GM18520 (cell line): ENCODE measurements around the gene GHRL.
"Not testable (repeated sequence)": the region's sequence is repeated elsewhere in the genome, so short reads cannot be mapped to it uniquely, and the experiment has no call there.

ENCODE experiments used
- ATAC-seq: cut with Tn5 transposase; IDR thresholded peaks from one replicate; pipeline ENCODE4 v1.9.1; 2021; ENCODE audit not compliant: unreplicated experiment

Gene GHRL

GRCh38 chr3:10278501-10278900 lies 14.2 kb downstream of the GHRL start:
- ATAC-seq: no peak

DNA sequence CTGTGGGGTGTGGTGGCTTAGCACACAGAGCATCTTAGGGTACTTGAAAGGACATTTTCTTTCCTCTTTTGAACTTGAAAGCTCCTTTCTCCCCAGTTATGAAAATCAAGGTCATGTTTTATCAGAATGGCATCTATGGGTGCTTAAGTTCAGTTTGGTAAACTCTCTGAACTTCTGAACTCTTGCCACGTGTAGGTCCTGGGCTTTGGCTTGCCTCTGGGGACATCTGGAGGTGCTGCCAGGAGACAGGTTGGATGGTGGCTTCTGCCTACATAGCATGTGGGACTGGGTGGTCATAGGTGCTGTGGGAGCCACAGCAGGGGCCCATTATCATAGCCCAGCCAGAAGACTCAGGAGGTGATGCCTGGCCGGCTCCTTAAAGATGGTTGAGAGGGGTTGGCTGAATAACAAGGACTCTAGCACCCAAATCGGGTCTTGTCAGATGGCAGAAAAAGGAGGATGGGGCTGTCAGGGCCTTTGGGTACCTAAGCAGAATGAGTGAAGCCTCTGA lies 15.6 kb downstream of the GHRL start:
- ATAC-seq: no peak

- no peak for ATAC-seq
Measured at GRCh38 chr3:10274601-10275000, 18.1 kb downstream of the GHRL start.

- no peak for ATAC-seq
Measured at GRCh38 chr3:10273702-10274305, 18.9 kb downstream of the GHRL start.

DNA sequence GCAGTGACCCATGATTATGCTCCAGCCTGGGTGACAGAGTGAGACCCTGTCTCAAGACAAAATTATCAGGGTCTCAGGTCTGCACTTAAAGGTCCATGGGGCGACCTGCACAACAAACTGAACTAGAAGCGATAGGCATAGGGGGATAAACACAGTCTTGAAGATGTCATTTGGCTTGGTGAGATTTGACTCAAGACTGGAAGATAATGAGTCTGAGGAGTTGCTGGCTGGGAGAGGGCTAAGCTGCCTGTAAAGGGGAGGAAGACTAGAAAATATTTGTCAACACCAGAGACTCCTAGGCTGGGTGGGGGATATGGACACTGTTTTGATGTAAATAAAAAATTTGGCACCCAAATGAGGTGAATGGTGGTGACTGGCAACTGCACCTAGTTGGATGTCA lies 19.8 kb downstream of the GHRL start:
- no peak for ATAC-seq

- not testable (repeated sequence) for ATAC-seq
Measured at GRCh38 chr3:10272476-10272875, 20.3 kb downstream of the GHRL start.

DNA sequence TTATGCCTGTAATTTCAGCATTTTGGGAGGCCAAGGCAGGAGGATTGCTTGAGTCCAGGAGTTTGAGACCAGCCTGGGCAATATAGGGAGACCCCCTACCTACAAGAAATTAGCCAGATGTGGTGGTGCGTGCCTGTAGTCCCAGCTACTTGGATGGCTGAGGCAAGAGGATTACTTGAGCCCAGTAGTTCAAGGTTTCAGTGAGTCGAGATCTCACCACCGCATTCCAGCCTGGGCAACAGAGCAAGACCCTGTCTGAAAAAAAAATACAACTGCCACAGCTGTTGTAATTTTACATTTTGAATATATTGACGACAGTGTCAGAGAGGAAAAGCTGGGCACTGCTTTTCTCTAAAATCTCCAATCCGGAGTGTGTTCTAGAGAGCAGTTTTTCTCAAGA lies 23.3 kb downstream of the GHRL start:
- ATAC-seq: no peak

DNA sequence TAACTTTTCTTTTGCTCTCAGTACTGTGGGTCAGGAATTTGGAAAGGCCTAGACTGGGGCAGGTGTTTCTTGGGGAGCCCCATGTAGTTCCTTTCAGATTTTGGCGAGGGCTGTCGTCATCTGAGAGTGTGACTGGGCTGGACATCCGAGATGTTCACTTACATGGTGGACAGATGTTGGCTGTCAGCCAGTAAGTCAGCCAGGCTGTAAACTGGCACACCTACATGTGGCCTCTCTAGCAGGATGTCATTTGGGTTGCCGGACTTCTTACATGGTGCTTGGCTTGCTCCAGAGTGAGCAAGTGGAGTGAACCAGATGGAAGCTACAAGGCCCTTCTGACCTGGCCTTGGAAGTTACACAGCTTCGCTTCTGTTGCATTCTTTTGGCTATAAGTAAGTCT lies 23.8 kb downstream of the GHRL start:
- ATAC-seq: no peak

DNA sequence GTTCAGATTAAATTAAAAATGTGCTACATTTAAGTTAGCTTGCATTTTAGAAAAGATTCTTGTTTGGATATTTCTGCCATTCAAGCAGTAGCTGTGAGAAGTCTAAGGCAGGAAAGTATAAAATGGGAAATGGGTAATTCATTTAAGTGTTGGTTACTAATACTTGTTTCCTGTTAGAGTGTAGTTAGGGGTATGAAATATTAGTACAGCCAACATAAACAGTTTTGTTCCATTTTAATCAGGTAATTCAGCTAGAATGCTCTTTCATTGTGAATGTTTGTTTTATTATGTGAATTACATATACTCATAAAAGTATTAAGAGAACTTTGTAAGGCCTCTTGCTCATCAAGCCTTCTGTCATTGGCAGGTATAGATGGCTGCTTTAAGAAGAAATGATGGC lies 24.6 kb downstream of the GHRL start:
- ATAC-seq: no peak

DNA sequence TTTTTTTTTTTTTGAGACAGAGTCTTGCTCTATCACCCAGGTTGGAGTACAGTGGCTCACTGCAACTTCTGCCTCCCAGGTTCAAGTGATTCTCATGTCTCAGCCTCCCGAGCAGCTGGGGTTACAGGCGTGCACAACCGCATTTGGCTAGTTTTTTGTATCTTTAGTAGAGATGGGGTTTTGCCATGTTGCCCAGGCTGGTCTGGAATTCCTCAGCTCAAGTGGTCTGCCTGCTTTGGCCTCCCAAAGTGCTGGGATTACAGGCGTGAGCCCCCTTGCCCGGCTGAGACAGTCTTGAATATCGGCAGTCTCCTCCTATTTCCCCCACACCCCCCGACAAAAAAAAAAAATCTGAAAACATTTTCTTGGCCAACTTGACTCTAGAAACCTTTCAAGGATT lies 25.8 kb downstream of the GHRL start:
- not testable (repeated sequence) for ATAC-seq

GRCh38 chr3:10265833-10266232 lies 26.9 kb downstream of the GHRL start:
- no peak for ATAC-seq

- ATAC-seq: no peak
Measured at GRCh38 chr3:10263646-10264363, 28.9 kb downstream of the GHRL start.

DNA sequence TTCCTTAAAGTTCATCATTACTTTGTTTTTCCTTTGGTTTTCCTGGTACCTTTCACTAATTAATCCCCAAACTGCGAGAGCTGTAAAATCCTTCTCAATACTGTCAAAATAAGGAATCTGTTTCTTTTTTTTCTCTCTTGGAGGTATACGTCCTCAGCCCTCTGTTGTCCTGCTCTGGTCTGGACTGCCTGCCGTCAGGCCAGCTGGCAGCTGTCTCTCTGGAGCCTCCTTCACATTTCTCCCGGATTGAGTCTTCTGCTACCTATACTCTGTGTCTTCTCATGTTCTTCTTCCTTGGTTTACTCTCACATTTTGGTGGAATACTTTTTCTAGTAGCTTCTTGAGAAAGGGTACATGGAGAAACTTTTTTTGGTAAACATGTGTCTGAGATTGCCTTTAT lies 30.7 kb downstream of the GHRL start:
- no peak for ATAC-seq

- no peak for ATAC-seq
Measured at GRCh38 chr3:10260211-10260701, 32.5 kb downstream of the GHRL start.

DNA sequence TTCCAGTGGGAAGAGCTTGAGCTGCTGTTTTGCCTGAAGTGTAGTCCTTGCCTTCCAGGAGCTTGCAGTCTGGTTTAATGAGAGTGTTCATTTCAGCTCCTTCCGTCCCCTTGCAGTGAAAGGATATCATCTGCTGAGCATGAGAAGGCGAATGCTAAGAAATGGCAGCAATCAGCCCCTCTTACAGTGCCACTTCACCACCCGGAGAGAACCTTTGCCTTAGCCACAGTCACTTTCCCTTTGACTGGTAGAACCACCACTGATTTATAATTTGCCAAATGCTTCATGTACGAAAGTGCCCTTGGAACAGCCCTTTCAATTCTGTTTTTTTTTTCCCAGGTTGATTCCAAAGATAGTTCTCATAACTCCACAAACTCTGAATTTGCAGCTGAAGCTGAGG lies 32.9 kb downstream of the GHRL start:
- ATAC-seq: no peak

DNA sequence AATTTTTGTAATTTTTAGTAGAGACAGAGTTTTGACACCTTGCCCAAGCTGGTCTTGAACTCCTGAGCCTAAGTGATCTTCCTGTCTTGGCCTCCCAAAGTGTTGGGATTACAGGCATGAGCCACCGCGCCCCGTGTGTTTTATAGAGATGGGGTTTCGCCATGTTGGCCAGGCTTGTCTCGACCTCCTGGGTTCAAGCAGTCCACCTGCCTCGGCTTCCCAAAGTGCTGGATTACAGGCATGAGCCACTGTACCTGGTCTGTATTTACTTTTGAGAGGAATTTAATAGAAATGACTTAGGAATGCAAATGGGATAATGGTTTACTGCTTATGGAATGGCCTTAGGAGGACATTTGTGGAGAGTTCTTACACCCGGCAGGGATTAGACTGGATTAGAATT lies 33.7 kb downstream of the GHRL start:
- ATAC-seq: no peak

DNA sequence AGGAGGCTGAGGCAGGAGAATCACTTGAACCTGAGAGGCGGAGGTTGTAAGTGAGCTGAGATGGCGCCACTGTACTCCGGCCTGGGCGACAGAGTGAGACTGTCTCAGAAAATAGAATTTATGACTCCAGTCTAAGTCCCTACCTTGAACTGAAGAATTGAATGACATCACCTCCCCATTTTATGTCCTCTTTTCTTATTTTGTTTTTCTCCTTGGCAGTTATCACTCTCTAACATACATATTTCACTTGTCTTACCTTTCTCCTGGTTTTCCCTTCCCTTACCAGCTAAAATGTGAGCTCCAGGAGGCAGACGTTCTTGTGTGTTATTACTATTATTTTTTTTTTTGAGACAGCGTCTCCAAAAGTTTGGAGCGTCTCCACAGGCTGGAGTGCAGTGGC lies 36.9 kb downstream of the GHRL start:
- ATAC-seq: no peak

DNA sequence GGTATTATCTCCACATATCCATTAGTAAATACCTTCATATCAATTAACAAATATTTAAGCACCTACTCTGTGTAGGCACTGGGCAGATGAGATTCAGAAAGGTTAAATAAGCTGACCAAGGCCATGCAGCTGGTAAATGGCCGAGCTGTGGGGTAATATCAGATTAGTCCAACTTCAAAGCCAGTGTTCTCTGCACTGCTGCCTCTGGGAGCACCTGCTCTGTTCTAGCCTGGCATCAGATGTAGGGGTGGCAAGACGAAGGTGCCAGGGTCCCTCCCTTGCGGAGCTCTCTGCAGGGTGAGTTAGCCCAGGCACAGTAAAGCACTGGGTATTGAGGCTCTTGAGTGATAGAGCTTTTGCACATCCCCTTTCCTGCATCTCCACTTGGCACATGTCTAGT lies 39.0 kb downstream of the GHRL start:
- no peak for ATAC-seq

DNA sequence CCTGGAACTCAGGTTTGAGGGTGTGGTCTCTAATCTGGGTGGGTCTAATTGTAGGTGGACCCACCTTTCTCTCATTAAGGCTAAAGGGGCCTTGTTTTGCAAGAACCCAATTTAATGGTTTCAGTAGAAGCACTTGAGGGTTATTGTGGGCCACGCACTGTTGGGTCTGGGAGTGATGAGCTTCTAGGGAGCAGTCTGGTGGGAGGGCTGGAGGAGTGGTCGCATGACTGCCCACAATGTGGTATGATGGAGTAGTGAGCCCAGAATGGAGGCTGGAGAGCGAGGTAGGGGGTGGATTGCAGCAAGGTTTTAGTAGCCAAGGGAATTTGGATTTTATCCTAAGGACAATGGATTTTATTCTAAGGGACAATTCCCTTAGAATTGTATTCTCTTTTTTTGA lies 41.7 kb downstream of the GHRL start:
- ATAC-seq: no peak

DNA sequence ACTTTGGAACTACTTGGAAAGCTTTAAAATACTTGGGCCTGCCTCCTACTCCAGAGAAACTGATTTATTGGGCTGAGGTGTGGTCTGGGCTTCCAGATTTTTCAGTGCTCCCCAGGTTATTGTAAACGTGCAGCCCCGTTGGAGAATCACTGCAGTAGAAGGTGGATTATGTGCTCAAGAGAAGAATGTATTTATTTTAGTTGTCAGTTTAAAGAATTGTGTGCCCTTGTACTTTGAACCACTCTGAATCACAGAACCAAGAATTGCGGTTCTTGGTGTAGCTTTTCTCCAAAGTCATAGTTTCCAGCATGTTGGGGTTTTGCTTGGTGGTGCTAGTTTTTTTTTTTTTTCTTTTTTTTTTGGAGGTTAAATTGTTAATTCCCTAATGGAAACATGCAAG lies 42.9 kb downstream of the GHRL start:
- ATAC-seq: no peak

- ATAC-seq: no peak
Measured at GRCh38 chr3:10248984-10249748, 43.6 kb downstream of the GHRL start.
